Measurements from ENCODE around the gene EPB41. TPM values are rescaled to one million over a fixed set of nuclear protein-coding genes. Genes with fewer than 3 reads are reported as not detected.

EPB41 gene
- total and polyA plus RNA-seq, 9 of the 15 experiments (the other 6 are each of a cell fraction or from before 2014, with no cell fraction given), result 3.7 to 213 (median 141) TPM

- TF ChIP-seq CHAMP1 (IDR thresholded peaks at IDR 0.05) (peak; percentile 87; the same call in 1 of the 2 replicates), PYGO2 (tag; IDR thresholded peaks at IDR 0.05) (no peak), PBX2 (CRISPR knock-in tag; IDR thresholded peaks at IDR 0.05; ENCODE audit: low read depth) (no peak), PBX2 (tag; conservative IDR thresholded peaks at IDR 0.05; ENCODE audit: low read depth) (0 out of 2 replicates have a peak, but pooled peaks have one; percentile 30), MAFK (IDR thresholded peaks at IDR 0.05; ENCODE audit: low read length) (peak; percentile 34), ETS2 (tag; IDR thresholded peaks at IDR 0.05; ENCODE audit: borderline replicate concordance, poor library complexity, severe bottlenecking) (no peak), TFE3 (CRISPR knock-in tag; IDR thresholded peaks at IDR 0.05) (no peak), RAD51 (IDR thresholded peaks at IDR 0.05; ENCODE audit: borderline replicate concordance, low read depth) (peak; percentile 52), POLR3G (IDR thresholded peaks at IDR 0.05; ENCODE audit: extremely low read depth, insufficient read length, insufficient replicate concordance) (no peak), ZNF830 (CRISPR knock-in tag; IDR thresholded peaks at IDR 0.05) (no peak), ZBTB5 (IDR thresholded peaks at IDR 0.05) (no peak), HLTF (IDR thresholded peaks at IDR 0.05) (peak; percentile 82; the same call in 1 of the 2 replicates), IRF1 (CRISPR knock-in tag; IDR thresholded peaks at IDR 0.05; ENCODE audit: borderline replicate concordance) (no peak), GTF3C2 (IDR thresholded peaks at IDR 0.05; ENCODE audit: borderline replicate concordance, extremely low read depth, insufficient read length) (no peak)
These were observed 32.2 kb upstream of the EPB41 start (continued) for GRCh38 chr1:28882009-28882628.
